H1 (cell line): ENCODE results near the gene ZBTB20. TPM values are rescaled to one million over a fixed set of nuclear protein-coding genes. Genes with fewer than 3 reads are reported as not detected.

Experiments used
- CTCF ChIA-PET: fragments of 300-600 bp; sonication (Branson Sonifier 250); formaldehyde crosslinking; loops from one replicate; lab custom pipeline; 2021; ENCODE audit not compliant: partially characterized antibody; lab: Charles Lee
- POLR2A ChIA-PET: fragments of 300-600 bp; sonication (Branson Sonifier 250); formaldehyde crosslinking; loops from one replicate; lab custom pipeline; 2021; ENCODE audit warnings: inconsistent platforms; ENCODE audit not compliant: partially characterized antibody; lab: Charles Lee
- DNase-seq, 2 experiments: peaks; one replicate each; pipeline versions ENCODE4 v3.0.0 to v3.0.0-alpha.2; 2010 to 2022; ENCODE audit warnings: low spot score in 2 of 2, low read depth in 1 of 2, mixed read lengths in 1 of 2
- FAIRE-seq: peaks from 2 replicates; lab custom pipeline; 2011; peaks lifted over from hg19 to GRCh38; lab: Jason Lieb, UNC
- H2AFZ ChIP-seq: 2 replicates; pipeline ENCODE4 v1.8.1; 2012; ENCODE audit warnings: low read length, inconsistent platforms
- H2AK5ac ChIP-seq: 2 replicates; pipeline ENCODE4 v1.6.1; 2013; ENCODE audit warnings: low read depth, low read length
- H2BK120ac ChIP-seq: replicated peaks from 2 replicates; pipeline ENCODE3; 2013; ENCODE audit warnings: low read depth, low read length, inconsistent platforms
- H2BK12ac ChIP-seq: 2 replicates; pipeline ENCODE4 v1.6.1; 2013; ENCODE audit warnings: low read depth, low read length
- H2BK15ac ChIP-seq: 2 replicates; pipeline ENCODE4 v1.6.1; 2013; ENCODE audit warnings: low read length
- H2BK20ac ChIP-seq: 2 replicates; pipeline ENCODE4 v1.6.1; 2013; ENCODE audit warnings: low read length
- H2BK5ac ChIP-seq: 2 replicates; pipeline ENCODE4 v1.6.1; 2013; ENCODE audit warnings: low read depth, low read length
- H3K14ac ChIP-seq: 2 replicates; pipeline ENCODE4 v1.6.1; 2013; ENCODE audit warnings: inconsistent platforms; ENCODE audit not compliant: insufficient read length
- H3K18ac ChIP-seq: 2 replicates; pipeline ENCODE4 v1.6.1; 2013; ENCODE audit warnings: low read length; ENCODE audit errors: extremely low read depth
- H3K23ac ChIP-seq: 2 replicates; pipeline ENCODE4 v1.6.1; 2013; ENCODE audit warnings: inconsistent platforms; ENCODE audit not compliant: insufficient read length
- H3K23me2 ChIP-seq: 2 replicates; pipeline ENCODE4 v1.6.1; 2013; ENCODE audit warnings: low read depth, low read length
- H3K27ac ChIP-seq: 2 replicates; pipeline ENCODE4 v1.6.1; 2011; ENCODE audit warnings: low read depth, low read length, inconsistent platforms
- H3K27me3 ChIP-seq, 4 experiments: replicated peaks in 1 of 4; 1 replicate in 1 of 4; 2 replicates in 3 of 4; pipeline versions ENCODE4 v1.6.1 to v1.8.1; 2011 to 2013; ENCODE audit warnings: low read length in 3 of 4, mild to moderate bottlenecking in 3 of 4, inconsistent platforms in 2 of 4, mixed read lengths in 2 of 4, moderate library complexity in 1 of 4; ENCODE audit not compliant: control insufficient read depth in 3 of 4, insufficient read depth in 3 of 4; ENCODE audit errors: extremely low read depth in 1 of 4
- H3K36me3 ChIP-seq, 4 experiments: 2 replicates each; pipeline versions ENCODE4 v1.6.1 to v1.8.1; 2011 to 2013; ENCODE audit warnings: mild to moderate bottlenecking in 4 of 4, low read length in 3 of 4, moderate library complexity in 2 of 4, control low read depth in 1 of 4, inconsistent platforms in 1 of 4; ENCODE audit not compliant: insufficient read depth in 4 of 4, control insufficient read depth in 2 of 4
- H3K4ac ChIP-seq: replicated peaks from 2 replicates; pipeline ENCODE3; 2013; ENCODE audit warnings: low read length, low read depth, mixed read lengths, inconsistent platforms; ENCODE audit not compliant: insufficient read length
- H3K4me1 ChIP-seq, 4 experiments: replicated peaks in 1 of 4; 1 replicate in 1 of 4; 2 replicates in 3 of 4; pipeline versions ENCODE4 v1.6.1 to v1.8.1; 2011 to 2013; ENCODE audit warnings: low read length in 3 of 4, inconsistent platforms in 2 of 4, mixed read lengths in 1 of 4; ENCODE audit not compliant: insufficient read depth in 4 of 4, control insufficient read depth in 3 of 4
- H3K4me2 ChIP-seq, 2 experiments: 2 replicates each; pipeline versions ENCODE4 v1.6.1 to v1.8.1; 2011 to 2013; ENCODE audit warnings: low read depth in 2 of 2, low read length in 2 of 2, control low read depth in 1 of 2, inconsistent platforms in 1 of 2, mild to moderate bottlenecking in 1 of 2; ENCODE audit not compliant: insufficient read depth in 1 of 2
- H3K4me3 ChIP-seq, 4 experiments: fragments of 200-600, 300-600 bp in 1 of 4; sonication (generic), shearing (Covaris generic), sonication (Bioruptor Twin) in 1 of 4; 2 replicates each; pipeline versions ENCODE4 v1.5.1 to v1.8.1; 2011 to 2016; ENCODE audit warnings: low read length in 4 of 4, low read depth in 3 of 4, control low read depth in 2 of 4, inconsistent platforms in 2 of 4, mild to moderate bottlenecking in 2 of 4, mixed read lengths in 1 of 4, moderate library complexity in 1 of 4; ENCODE audit not compliant: insufficient read depth in 2 of 4; ENCODE audit errors: extremely low read depth in 1 of 4
- H3K56ac ChIP-seq: replicated peaks from 2 replicates; pipeline ENCODE3; 2013; ENCODE audit warnings: low read depth, mild to moderate bottlenecking, mixed read lengths, low read length, inconsistent platforms; ENCODE audit not compliant: insufficient read length
- H3K79me1 ChIP-seq: 2 replicates; pipeline ENCODE4 v1.6.1; 2013; ENCODE audit warnings: low read depth, low read length, control low read depth
- H3K79me2 ChIP-seq, 2 experiments: 2 replicates each; pipeline versions ENCODE4 v1.6.1 to v1.8.1; 2012 to 2013; ENCODE audit warnings: low read length in 2 of 2, mild to moderate bottlenecking in 2 of 2, inconsistent platforms in 1 of 2; ENCODE audit not compliant: insufficient read depth in 2 of 2, control insufficient read depth in 1 of 2
- H3K9ac ChIP-seq, 4 experiments: replicated peaks in 1 of 4; 1 replicate in 1 of 4; 2 replicates in 3 of 4; pipeline versions ENCODE4 v1.6.1 to v1.8.1; 2011 to 2013; ENCODE audit warnings: low read depth in 3 of 4, low read length in 3 of 4, control low read depth in 2 of 4, mild to moderate bottlenecking in 2 of 4, moderate library complexity in 2 of 4, inconsistent platforms in 1 of 4; ENCODE audit errors: extremely low read depth in 1 of 4
- H3K9me3 ChIP-seq, 2 experiments: 2 replicates each; pipeline versions ENCODE4 v1.6.1 to v1.8.1; 2012 to 2013; ENCODE audit warnings: mild to moderate bottlenecking in 2 of 2, moderate library complexity in 2 of 2, control low read depth in 1 of 2, inconsistent platforms in 1 of 2, low read depth in 1 of 2, low read length in 1 of 2, mixed read lengths in 1 of 2; ENCODE audit not compliant: insufficient read depth in 2 of 2
- H4K20me1 ChIP-seq, 2 experiments: replicated peaks in 1 of 2; 2 replicates each; pipeline versions ENCODE3 to v1.8.1; 2011 to 2013; ENCODE audit warnings: inconsistent platforms in 2 of 2, low read length in 2 of 2, mild to moderate bottlenecking in 1 of 2; ENCODE audit not compliant: insufficient read depth in 2 of 2, control insufficient read depth in 1 of 2
- H4K5ac ChIP-seq: 2 replicates; pipeline ENCODE4 v1.6.1; 2013; ENCODE audit warnings: low read length, low read depth, mixed read lengths, inconsistent platforms; ENCODE audit not compliant: insufficient read length
- H4K8ac ChIP-seq: 2 replicates; pipeline ENCODE4 v1.8.0; 2013; ENCODE audit warnings: mild to moderate bottlenecking, moderate library complexity, low read length, inconsistent platforms; ENCODE audit not compliant: insufficient read depth; ENCODE audit errors: extremely low read depth
- H4K91ac ChIP-seq: replicated peaks from 2 replicates; pipeline ENCODE3; 2013; ENCODE audit warnings: low read length, mixed read lengths, inconsistent platforms; ENCODE audit not compliant: insufficient read length
- BACH1 ChIP-seq: IDR thresholded peaks from 2 replicates; pipeline ENCODE4 v1.6.1; 2012; ENCODE audit warnings: low read length, improper control_type of control experiment
- BCL11A ChIP-seq, 2 experiments: IDR thresholded peaks; one replicate each; pipeline ENCODE4 v1.6.1; 2011; ENCODE audit warnings: low read depth in 2 of 2, low read length in 2 of 2, mild to moderate bottlenecking in 2 of 2
- BRCA1 ChIP-seq: IDR thresholded peaks from 2 replicates; pipeline ENCODE4 v1.6.1; 2012; ENCODE audit warnings: low read depth, low read length, improper control_type of control experiment
- CHD2 ChIP-seq: IDR thresholded peaks from 2 replicates; pipeline ENCODE4 v1.6.1; 2012; ENCODE audit warnings: low read length, improper control_type of control experiment
- EP300 ChIP-seq, 2 experiments: IDR thresholded peaks; 1 replicate in 1 of 2; 2 replicates in 1 of 2; pipeline ENCODE4 v1.6.1; 2011 to 2012; ENCODE audit warnings: low read depth in 2 of 2, low read length in 2 of 2, mild to moderate bottlenecking in 2 of 2, borderline replicate concordance in 1 of 2, inconsistent platforms in 1 of 2, moderate library complexity in 1 of 2
- EZH2 ChIP-seq: fragments of 200-600 bp; sonication (generic); IDR thresholded peaks from 2 replicates; pipeline ENCODE4 v1.7.1; 2012; ENCODE audit warnings: low read depth, mild to moderate bottlenecking, moderate library complexity, low read length, inconsistent platforms; ENCODE audit not compliant: severe bottlenecking
- POLR2AphosphoS5 ChIP-seq: IDR thresholded peaks from 2 replicates; pipeline ENCODE4 v1.6.1; 2011; ENCODE audit warnings: low read depth, low read length
- RNF2 ChIP-seq: fragments of 200-900, 300-1000 bp; sonication (generic); IDR thresholded peaks from 2 replicates; pipeline ENCODE4 v1.7.1; 2016; ENCODE audit warnings: borderline replicate concordance, low read depth, mild to moderate bottlenecking, antibody characterized with exemption, low read length; ENCODE audit not compliant: poor library complexity, severe bottlenecking; ENCODE audit errors: missing control alignments
- SAP30 ChIP-seq: fragments of 300-600 bp; sonication (generic); IDR thresholded peaks from 2 replicates; pipeline ENCODE4 v1.7.1; 2012; ENCODE audit warnings: low read length, moderate library complexity, mild to moderate bottlenecking, inconsistent platforms; ENCODE audit not compliant: insufficient read depth, insufficient replicate concordance
- SP2 ChIP-seq: IDR thresholded peaks from 2 replicates; pipeline ENCODE4 v1.6.1; 2012; ENCODE audit warnings: mild to moderate bottlenecking, low read length, inconsistent platforms
- USF2 ChIP-seq: IDR thresholded peaks from 2 replicates; pipeline ENCODE4 v1.6.1; 2011; ENCODE audit warnings: low read length, improper control_type of control experiment
- ZNF274 ChIP-seq: IDR thresholded peaks from 2 replicates; pipeline ENCODE4 v1.7.0; 2012; ENCODE audit warnings: low read length, borderline replicate concordance; ENCODE audit errors: extremely low read depth
- WGBS, 2 experiments: shearing (Covaris generic) in 1 of 2; methylation state at CpG; one replicate each; pipeline versions ENCODE4 v1.1.6 to v1.1.7; 2013 to 2015; ENCODE audit warnings: low lambda C conversion rate in 2 of 2, mixed read lengths in 2 of 2, inconsistent platforms in 1 of 2, low coverage in 1 of 2, missing lambda C conversion rate in 1 of 2; ENCODE audit not compliant: insufficient replicate concordance in 2 of 2, insufficient coverage in 1 of 2, insufficient read length in 1 of 2; ENCODE audit errors: extremely low coverage in 1 of 2, missing lambda C conversion rate in 1 of 2; 5-methylcytosine and 5-hydroxymethylcytosine counted together
- polyA plus RNA-seq, 7 experiments: library from polyadenylated mRNA; depleted of rRNA in 3 of 7; stranded (reverse) in 5 of 7; unstranded in 2 of 7; fragments of >200 nt in 5 of 7; fragments of 200-250 nt in 2 of 7; gene quantifications; 1 replicate in 5 of 7; 2 replicates in 1 of 7; 4 replicates in 1 of 7; pipeline versions ENCODE4 v1.2.1 to v1.2.3, GENCODE V29; 2011 to 2013; ENCODE audit warnings: missing spikeins in 2 of 7, mixed read lengths in 2 of 7
- total RNA-seq: library from RNA; stranded (reverse); fragmentation: NEBNext Ultra II Directional; extraction: Animal tissue kit (Norgen Biotek cat#: 25700); gene quantifications from 2 replicates; pipeline ENCODE4 v1.2.1, GENCODE V29; 2021

ZBTB20 gene
- total and polyA plus RNA-seq, 2 of the 8 experiments (the other 6 are each of a cell fraction or from before 2014, with no cell fraction given) = 0.35 to 1.3 TPM

GRCh38 chr3:114933407-114933806, 213.7 kb downstream of the ZBTB20 start:
- Histone ChIP-seq H4K8ac (no peak overlapping the region), H3K4ac (no peak overlapping the region), H3K79me2 (no peaks in the 10 kb centered on the region), H3K4me3 (no peak overlapping the region), H2AK5ac (no peak overlapping the region), H2BK20ac (no peak overlapping the region), H4K20me1 (no peaks in the 10 kb centered on the region), H3K23me2 (no peaks in the 10 kb centered on the region), H3K27me3 (no peaks in the 10 kb centered on the region), H2BK5ac (no peak overlapping the region), H3K9ac (no peak overlapping the region), H3K4me1 (no peaks in the 10 kb centered on the region), H3K4me2 (no peak overlapping the region), H3K27ac (no peak overlapping the region), H3K9me3 (no peaks in the 10 kb centered on the region), H3K56ac (no peak overlapping the region), H2AFZ (no peak overlapping the region), H2BK12ac (no peak overlapping the region), H3K23ac (no peak overlapping the region), H4K5ac (no peak overlapping the region), H4K91ac (no peak overlapping the region), H3K18ac (no peak overlapping the region), H3K79me1 (no peaks in the 10 kb centered on the region), H2BK120ac (no peak overlapping the region), H3K14ac (no peak overlapping the region), H3K36me3 (no peaks in the 10 kb centered on the region), H2BK15ac (no peak overlapping the region)
- POLR2A ChIA-PET = no interaction called here
- DNase-seq = no peak
- 88% methylated on average over 1 of the region's 1 CpG; no CpG with 5 or more reads in 1 of the 2 experiments for WGBS, 2 experiments
- CTCF ChIA-PET = no interaction called here
- FAIRE-seq = no peak
- TF ChIP-seq EP300 (IDR thresholded peaks at IDR 0.05; ENCODE audit: borderline replicate concordance in 1 of 2, low read depth in 2 of 2, low read length in 2 of 2) (no peak), EZH2 (no peak), POLR2AphosphoS5 (no peak), BACH1 (no peak), BRCA1 (no peak), USF2 (no peak), SP2 (no peak), RNF2 (no peak), CHD2 (no peak), SAP30 (no peak), ZNF274 (no peak), BCL11A (IDR thresholded peaks at IDR 0.05; ENCODE audit: low read depth in 2 of 2, low read length in 2 of 2) (no peak)
